ENCODE results near the gene CLDND2.

The CLDND2 gene

GRCh38 chr19:51331716-51332115 is 37.1 kb downstream of the CLDND2 start:
- no peak for DNase-seq (ENCODE audit: extremely low read depth, low read depth)
- TF ChIP-seq, protein P1, sequence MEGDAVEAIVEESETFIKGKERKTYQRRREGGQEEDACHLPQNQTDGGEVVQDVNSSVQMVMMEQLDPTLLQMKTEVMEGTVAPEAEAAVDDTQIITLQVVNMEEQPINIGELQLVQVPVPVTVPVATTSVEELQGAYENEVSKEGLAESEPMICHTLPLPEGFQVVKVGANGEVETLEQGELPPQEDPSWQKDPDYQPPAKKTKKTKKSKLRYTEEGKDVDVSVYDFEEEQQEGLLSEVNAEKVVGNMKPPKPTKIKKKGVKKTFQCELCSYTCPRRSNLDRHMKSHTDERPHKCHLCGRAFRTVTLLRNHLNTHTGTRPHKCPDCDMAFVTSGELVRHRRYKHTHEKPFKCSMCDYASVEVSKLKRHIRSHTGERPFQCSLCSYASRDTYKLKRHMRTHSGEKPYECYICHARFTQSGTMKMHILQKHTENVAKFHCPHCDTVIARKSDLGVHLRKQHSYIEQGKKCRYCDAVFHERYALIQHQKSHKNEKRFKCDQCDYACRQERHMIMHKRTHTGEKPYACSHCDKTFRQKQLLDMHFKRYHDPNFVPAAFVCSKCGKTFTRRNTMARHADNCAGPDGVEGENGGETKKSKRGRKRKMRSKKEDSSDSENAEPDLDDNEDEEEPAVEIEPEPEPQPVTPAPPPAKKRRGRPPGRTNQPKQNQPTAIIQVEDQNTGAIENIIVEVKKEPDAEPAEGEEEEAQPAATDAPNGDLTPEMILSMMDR (IDR thresholded peaks at IDR 0.05; ENCODE audit: low read depth, low read length): no peak

DNA sequence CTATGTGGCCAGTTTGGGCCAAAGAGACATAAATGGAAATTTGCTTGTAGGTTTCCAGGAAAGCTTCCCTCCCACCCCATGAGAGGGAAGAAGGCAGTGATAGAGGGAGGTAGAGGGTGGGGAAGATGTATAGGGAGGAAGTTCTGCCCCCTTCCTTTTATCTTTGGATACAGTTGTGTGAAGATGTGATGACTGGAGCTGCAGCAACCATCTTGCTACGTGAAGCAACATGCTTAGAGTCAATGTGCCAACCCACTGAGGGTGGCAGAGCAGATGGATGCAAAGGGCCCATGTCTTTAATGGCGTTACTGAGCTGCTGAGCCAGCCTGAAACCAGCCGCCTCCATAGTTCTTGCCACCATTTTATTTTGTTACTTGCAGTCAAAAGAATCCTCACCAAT is 37.6 kb downstream of the CLDND2 start:
- TF ChIP-seq, protein P1 (IDR thresholded peaks at IDR 0.05; ENCODE audit: low read depth, low read length): no peak

DNA sequence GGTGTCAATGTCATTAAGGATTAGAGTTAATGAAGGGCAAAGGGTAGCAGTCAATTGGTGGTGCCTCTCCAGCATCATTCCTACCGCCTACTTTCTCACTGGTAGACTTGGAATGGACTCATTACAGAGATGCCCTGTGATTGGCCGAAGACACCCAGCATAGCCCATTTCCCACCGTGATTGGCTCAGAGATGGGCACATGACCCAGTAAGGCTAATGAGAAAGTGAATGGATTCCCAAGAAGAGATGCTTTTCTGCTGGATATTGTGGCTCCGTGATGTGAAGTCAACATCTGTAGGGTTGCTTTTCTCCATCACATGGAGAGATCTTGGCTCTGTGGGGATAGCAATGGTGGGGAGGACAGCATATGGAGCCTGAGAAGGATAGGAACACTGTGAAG is 38.4 kb downstream of the CLDND2 start:
- no peak for DNase-seq (ENCODE audit: extremely low read depth, low read depth)
- TF ChIP-seq, protein P1 (IDR thresholded peaks at IDR 0.05; ENCODE audit: low read depth, low read length): no peak

More for the DNA sequence above, 37.6 kb downstream of the CLDND2 start:
- DNase-seq (ENCODE audit: extremely low read depth, low read depth): no peak

DNA sequence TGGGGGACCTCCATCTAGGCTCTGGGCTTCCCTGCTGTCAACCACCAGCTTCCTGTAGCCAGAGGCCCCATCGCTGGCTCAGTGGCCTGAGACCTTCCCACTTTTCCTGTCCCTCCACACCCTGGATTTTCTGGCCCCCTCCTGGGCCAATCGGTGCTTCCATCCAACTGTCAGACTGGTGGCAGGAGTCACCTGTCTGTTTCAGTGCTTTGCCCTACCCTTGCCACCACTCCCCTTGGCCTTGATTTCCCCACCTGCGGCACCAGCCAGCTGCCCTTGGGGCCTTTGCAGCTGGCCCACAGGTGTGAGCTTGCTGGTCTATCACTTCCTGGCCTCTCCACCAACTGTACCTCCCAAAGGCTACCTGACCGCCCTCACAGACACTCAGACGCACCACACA is 39.4 kb downstream of the CLDND2 start:
- DNase-seq (ENCODE audit: extremely low read depth, low read depth): no peak
- TF ChIP-seq, protein P1 (IDR thresholded peaks at IDR 0.05; ENCODE audit: low read depth, low read length): no peak

DNA sequence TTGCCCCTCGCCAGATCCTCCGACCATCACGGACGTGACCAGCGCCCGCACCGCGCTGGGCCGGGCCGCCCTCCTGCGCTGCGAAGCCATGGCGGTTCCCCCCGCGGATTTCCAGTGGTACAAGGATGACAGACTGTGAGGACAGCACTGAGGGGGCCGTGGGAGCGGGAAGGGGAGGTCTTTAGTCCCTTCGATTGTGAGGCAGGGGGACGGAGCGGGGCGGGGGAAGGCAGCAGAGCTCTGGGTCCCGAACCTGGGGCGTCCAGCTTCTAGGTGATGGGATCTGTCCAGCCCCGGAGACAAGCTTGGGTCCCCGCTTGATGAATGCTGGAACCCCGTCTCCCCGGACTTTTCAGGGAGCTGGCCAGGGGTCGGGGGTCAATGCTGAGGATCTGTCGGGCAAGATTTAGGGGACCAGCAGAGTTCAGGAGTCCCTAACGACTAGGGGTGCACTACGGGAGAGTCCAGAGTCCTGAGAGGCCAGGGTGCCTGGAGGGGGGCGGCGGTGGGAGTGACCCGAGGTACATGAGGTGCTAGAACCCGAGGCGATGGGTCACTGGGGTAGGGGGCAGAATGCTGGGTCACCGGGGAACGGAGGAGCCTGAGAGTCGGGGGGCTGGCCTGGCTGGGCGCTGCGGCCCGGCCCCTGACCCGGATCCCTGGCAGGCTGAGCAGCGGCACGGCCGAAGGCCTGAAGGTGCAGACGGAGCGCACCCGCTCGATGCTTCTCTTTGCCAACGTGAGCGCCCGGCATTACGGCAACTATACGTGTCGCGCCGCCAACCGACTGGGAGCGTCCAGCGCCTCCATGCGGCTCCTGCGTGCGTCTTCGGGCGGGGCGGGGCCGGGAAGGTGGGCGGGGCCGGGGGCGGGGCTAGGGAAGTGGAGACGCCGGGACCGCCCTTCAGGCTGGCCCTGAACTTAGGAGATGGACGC is 41.5 kb downstream of the CLDND2 start:
- TF ChIP-seq, protein P1 (IDR thresholded peaks at IDR 0.05; ENCODE audit: low read depth, low read length): no peak
- no peak for DNase-seq (ENCODE audit: extremely low read depth, low read depth)

- TF ChIP-seq, protein P1 (IDR thresholded peaks at IDR 0.05; ENCODE audit: low read depth, low read length): no peak
Observed at GRCh38 chr19:51326216-51327065, 42.4 kb downstream of the CLDND2 start.

More at GRCh38 chr19:51326216-51327065, 42.4 kb downstream of the CLDND2 start:
- DNase-seq (ENCODE audit: extremely low read depth, low read depth): no peak
